HepG2 (cell line): ENCODE results near the gene TEX30. TPM values are rescaled to one million over a fixed set of nuclear protein-coding genes. Genes with fewer than 3 reads are reported as not detected.

ENCODE experiments used
- ATAC-seq: fragments of 200-7000 bp; cut with Tn5 transposase; 3 replicates; pipeline ENCODE4 v1.9.1; 2020; ENCODE audit warnings: mild to moderate bottlenecking, moderate library complexity
- BruUV-seq: library from RNA; stranded (reverse); fragments of 400-500 nt; replicated peaks from 2 replicates; lab custom pipeline; 2021; lab: Mats Ljungman, UMichigan
- CTCF ChIA-PET: fragments of 300-600 bp; formaldehyde crosslinking; extraction: SDS; loops from one replicate; lab custom pipeline; 2021; ENCODE audit warnings: low total read pairs, inconsistent platforms, low intra/inter-chr PET ratio; lab: Yijun Ruan, JAX
- POLR2A ChIA-PET: fragments of 350-600 bp; sonication (Branson Sonifier 250); formaldehyde crosslinking; loops from one replicate; lab custom pipeline; 2020; ENCODE audit warnings: antibody characterized with exemption, inconsistent platforms; lab: Yijun Ruan, JAX
- DNase-seq: peaks from one replicate; pipeline ENCODE4 v3.0.0-alpha.2; 2015; ENCODE audit warnings: low spot score
- FAIRE-seq: peaks from 3 replicates; lab custom pipeline; 2011; peaks lifted over from hg19 to GRCh38; lab: Jason Lieb, UNC
- H2AFZ ChIP-seq: one replicate; pipeline ENCODE4 v1.6.1; 2011; ENCODE audit warnings: low read length, inconsistent platforms
- H3K27ac ChIP-seq: fragments of 300-600 bp; 3 replicates; pipeline ENCODE4 v1.8.0; 2011; ENCODE audit warnings: mixed run types, mild to moderate bottlenecking, mixed read lengths, low read length, inconsistent platforms; ENCODE audit not compliant: insufficient read depth; ENCODE audit errors: extremely low read length
- H3K27me3 ChIP-seq, 2 experiments: fragments of 200-600 bp in 1 of 2; 2 replicates in 1 of 2; 3 replicates in 1 of 2; pipeline versions ENCODE4 v1.6.0 to v1.8.0; 2011; ENCODE audit warnings: low read length in 2 of 2, mild to moderate bottlenecking in 2 of 2, moderate library complexity in 2 of 2, inconsistent platforms in 1 of 2; ENCODE audit not compliant: insufficient read depth in 2 of 2, control insufficient read depth in 1 of 2
- H3K36me3 ChIP-seq, 2 experiments: fragments of 200-600 bp in 1 of 2; replicated peaks in 1 of 2; 2 replicates in 1 of 2; 3 replicates in 1 of 2; pipeline versions ENCODE4 v1.5.1 to v1.8.0; 2011; ENCODE audit warnings: low read length in 2 of 2, inconsistent platforms in 1 of 2; ENCODE audit not compliant: insufficient read depth in 2 of 2, control insufficient read depth in 1 of 2
- H3K4me1 ChIP-seq: 2 replicates; pipeline ENCODE4 v1.5.1; 2012; ENCODE audit warnings: low read length, inconsistent platforms; ENCODE audit not compliant: insufficient read depth
- H3K4me2 ChIP-seq: 2 replicates; pipeline ENCODE4 v1.6.0; 2011; ENCODE audit warnings: low read depth, low read length, inconsistent platforms
- H3K4me3 ChIP-seq, 3 experiments: fragments of 200-600 bp in 1 of 3; sonication (generic), shearing (Covaris generic) in 1 of 3; replicated peaks in 1 of 3; 2 replicates each; pipeline ENCODE4 v1.5.1; 2011 to 2016; ENCODE audit warnings: low read length in 3 of 3, inconsistent platforms in 2 of 3, low read depth in 2 of 3, mild to moderate bottlenecking in 2 of 3, control low read depth in 1 of 3, mixed read lengths in 1 of 3; ENCODE audit not compliant: insufficient read depth in 1 of 3
- H3K79me2 ChIP-seq: one replicate; pipeline ENCODE4 v1.6.1; 2011; ENCODE audit warnings: low read length, inconsistent platforms; ENCODE audit not compliant: insufficient read depth
- H3K9ac ChIP-seq: 2 replicates; pipeline ENCODE4 v1.6.0; 2011; ENCODE audit warnings: mild to moderate bottlenecking, low read depth, low read length, inconsistent platforms; ENCODE audit not compliant: insufficient read depth
- H3K9me3 ChIP-seq: 2 replicates; pipeline ENCODE4 v1.5.1; 2012; ENCODE audit warnings: mild to moderate bottlenecking, low read length
- H4K20me1 ChIP-seq: 2 replicates; pipeline ENCODE4 v1.6.0; 2011; ENCODE audit warnings: inconsistent platforms, mild to moderate bottlenecking, low read length, moderate library complexity; ENCODE audit not compliant: insufficient read depth
- HNF4G ChIP-seq, 2 experiments: sonication (generic) in 1 of 2; formaldehyde crosslinking in 1 of 2; IDR thresholded peaks; 2 replicates each; pipeline versions ENCODE4 v1.4.0 to v1.6.1; 2011 to 2020; ENCODE audit warnings: borderline replicate concordance in 2 of 2, low read depth in 2 of 2, mild to moderate bottlenecking in 2 of 2, low read length in 1 of 2, missing genetic modification reagents in 1 of 2, moderate library complexity in 1 of 2
- MXD3 ChIP-seq: IDR thresholded peaks from 2 replicates; pipeline ENCODE4 v1.6.1; 2016; ENCODE audit warnings: mild to moderate bottlenecking, missing biosample characterization, missing genetic modification reagents
- PAXIP1 ChIP-seq: sonication (generic); formaldehyde crosslinking; conservative IDR thresholded peaks from 2 replicates; pipeline ENCODE4 v1.4.0; 2020; ENCODE audit warnings: mild to moderate bottlenecking, missing genetic modification reagents, moderate library complexity
- USF2 ChIP-seq, 2 experiments: sonication (generic) in 1 of 2; formaldehyde crosslinking in 1 of 2; IDR thresholded peaks; 2 replicates each; pipeline versions ENCODE4 v1.5.1 to v1.6.1; 2011 to 2020; ENCODE audit warnings: borderline replicate concordance in 1 of 2, low read depth in 1 of 2, low read length in 1 of 2, mild to moderate bottlenecking in 1 of 2, missing genetic modification reagents in 1 of 2, moderate library complexity in 1 of 2
- ZNF546 ChIP-seq: sonication (generic); formaldehyde crosslinking; conservative IDR thresholded peaks from 2 replicates; pipeline ENCODE4 v1.8.1; 2023; ENCODE audit warnings: mild to moderate bottlenecking, missing genetic modification reagents
- WGBS: methylation state at CpG from one replicate; pipeline ENCODE4 v1.1.6; 2017; ENCODE audit warnings: low lambda C conversion rate; 5-methylcytosine and 5-hydroxymethylcytosine counted together
- in situ Hi-C: cut with HindIII; loops from 2 replicates; pipeline ENCODE4 v1.10.0; 2017; ENCODE audit warnings: low pct_unique_long_range_greater_than_20kb; ENCODE audit not compliant: extremely low pct_ligation_motif_present
- intact Hi-C: fragments of 100-400 bp; cut with micrococcal nuclease; formaldehyde crosslinking; loops from one replicate; pipeline ENCODE4 v1.10.0; 2022; ENCODE audit not compliant: unreplicated experiment
- polyA plus RNA-seq, 8 experiments: library from polyadenylated mRNA; depleted of rRNA in 3 of 8; stranded (reverse) in 7 of 8; unstranded in 1 of 8; fragments of >200 nt; fragmentation: Illumina TruSeq in 4 of 8; extraction: Trizol in 4 of 8; gene quantifications; 2 replicates each; pipeline versions ENCODE4 v1.2.1 to v1.2.3, GENCODE V29; 2011 to 2016; ENCODE audit warnings: low read depth in 4 of 8, missing spikeins in 1 of 8, mixed read lengths in 1 of 8; ENCODE audit not compliant: insufficient read depth in 1 of 8
- total RNA-seq, 5 experiments: library from RNA; depleted of rRNA; stranded (reverse); fragments of >200 nt; fragmentation: Illumina TruSeq; extraction: Trizol; gene quantifications; 2 replicates each; pipeline ENCODE4 v1.2.3, GENCODE V29; 2016; ENCODE audit warnings: low read depth in 1 of 5
- TF ChIP-seq, protein P1 (sequence below): sonication (generic); formaldehyde crosslinking; IDR thresholded peaks from 2 replicates; pipeline ENCODE4 v1.4.0; 2020; ENCODE audit warnings: mild to moderate bottlenecking, missing genetic modification reagents

TEX30 gene
- total and polyA plus RNA-seq, 2 of the 13 experiments (the other 11 are each of a cell fraction or from before 2014, with no cell fraction given): 0.60 to 1.2 TPM

DNA sequence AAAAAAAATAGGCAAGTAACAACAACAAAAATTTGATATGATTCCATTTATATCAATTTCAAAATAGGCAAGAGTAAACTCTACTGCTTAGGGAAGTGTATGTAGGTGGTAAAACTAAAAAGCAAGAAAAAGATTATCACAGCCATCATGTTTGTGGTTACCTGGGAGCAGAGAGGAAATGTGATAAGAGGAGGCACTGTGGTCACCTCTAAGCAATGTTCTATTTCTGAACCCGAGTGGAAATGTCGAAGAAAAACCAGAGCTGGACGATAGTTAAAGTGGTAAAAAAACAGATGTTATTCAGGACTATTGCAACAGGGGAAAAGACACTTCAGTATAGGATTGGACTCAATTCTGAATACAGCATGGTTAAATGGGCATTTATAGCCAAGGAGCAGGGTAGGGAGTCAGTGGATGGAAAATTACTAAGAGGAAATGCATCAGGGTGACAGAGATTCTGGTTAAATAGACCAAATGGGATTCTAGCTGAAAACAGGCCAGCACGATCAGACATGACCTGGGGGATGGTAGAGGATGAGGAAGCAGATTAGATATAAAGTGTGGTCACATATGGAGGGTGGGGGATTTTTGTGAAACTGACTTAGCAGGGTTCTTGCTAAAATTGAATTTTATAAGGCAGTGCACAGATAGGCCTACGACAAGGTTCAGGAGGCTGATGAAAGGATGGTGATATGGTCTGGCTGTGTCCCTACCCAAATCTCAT is 6.0 kb upstream of the TEX30 start (continued):
- TF ChIP-seq PAXIP1 (CRISPR knock-in tag): no peak
- TF ChIP-seq, protein P1, sequence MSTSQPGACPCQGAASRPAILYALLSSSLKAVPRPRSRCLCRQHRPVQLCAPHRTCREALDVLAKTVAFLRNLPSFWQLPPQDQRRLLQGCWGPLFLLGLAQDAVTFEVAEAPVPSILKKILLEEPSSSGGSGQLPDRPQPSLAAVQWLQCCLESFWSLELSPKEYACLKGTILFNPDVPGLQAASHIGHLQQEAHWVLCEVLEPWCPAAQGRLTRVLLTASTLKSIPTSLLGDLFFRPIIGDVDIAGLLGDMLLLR (CRISPR knock-in tag): no peak
- TF ChIP-seq HNF4G (IDR thresholded peaks at IDR 0.05; ENCODE audit: borderline replicate concordance, low read depth, low read length): no peak
- TF ChIP-seq HNF4G (CRISPR knock-in tag; IDR thresholded peaks at IDR 0.05; ENCODE audit: borderline replicate concordance, low read depth): no peak

DNA sequence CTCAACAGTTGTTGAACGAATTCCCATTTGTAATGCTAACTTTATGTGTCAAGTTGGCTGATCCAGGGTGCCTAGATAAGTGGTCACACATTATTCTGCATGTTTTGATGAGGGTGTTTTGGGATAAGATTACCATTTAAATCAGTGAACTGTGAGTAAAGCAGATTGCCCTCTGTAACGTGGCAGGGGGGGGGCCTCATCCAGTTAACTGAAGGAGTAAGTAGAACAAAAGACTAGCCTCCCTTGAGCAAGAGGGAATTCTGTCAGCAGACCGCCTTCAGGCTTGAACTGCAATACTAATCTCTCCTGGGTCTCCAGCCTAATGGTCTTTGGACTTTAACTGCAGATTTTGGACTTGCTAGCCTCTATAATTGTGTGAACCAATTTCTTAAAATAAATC is 4.2 kb upstream of the TEX30 start:
- BruUV-seq: no TSS peak
- POLR2A ChIA-PET: no interaction called here
- FAIRE-seq: no peak
- no peaks in the 10 kb centered on the region; a peak in 1 of 5 replicates for H3K27me3 ChIP-seq
- H3K9me3 ChIP-seq: no peaks in the 10 kb centered on the region; the same call in 1 of the 2 replicates
- H3K27ac ChIP-seq: no peak overlapping the region
- WGBS: 98% methylated on average over 3 of the region's 3 CpGs
- in situ Hi-C loops: no loop called here
- intact Hi-C loops: no loop called here
- TF ChIP-seq MXD3 (CRISPR knock-in tag) (no peak), USF2 (IDR thresholded peaks at IDR 0.05; ENCODE audit: low read depth, low read length) (no peak), USF2 (CRISPR knock-in tag; IDR thresholded peaks at IDR 0.05; ENCODE audit: borderline replicate concordance) (no peak), ZNF546 (no peak)
- H4K20me1 ChIP-seq: no peaks in the 10 kb centered on the region
- CTCF ChIA-PET: no interaction called here
- DNase-seq: no peak
- H2AFZ ChIP-seq: no peak overlapping the region
- peaks cover 1% of the 10 kb centered on the region; the same call in 1 of the 2 replicates for H3K4me1 ChIP-seq
- H3K79me2 ChIP-seq: no peaks in the 10 kb centered on the region
- H3K4me3 ChIP-seq: no peak overlapping the region
- no peaks in the 10 kb centered on the region for H3K36me3 ChIP-seq
- no peak for ATAC-seq
- H3K9ac ChIP-seq: no peak overlapping the region
- no peak overlapping the region for H3K4me2 ChIP-seq
